Epithelial cell of proximal tubule (primary cell): ENCODE results near the gene PSMD4. TPM values are rescaled to one million over a fixed set of nuclear protein-coding genes. Genes with fewer than 3 reads are reported as not detected.
A peak's percentile ranks its signal among the peaks of the same experiment; 100 is the strongest.
"Not testable (repeated sequence)": the region's sequence is repeated elsewhere in the genome, so short reads cannot be mapped to it uniquely, and the experiment has no call there.

Source experiments
- DNase-seq: peaks from one replicate; pipeline ENCODE4 v3.0.0-alpha.2; 2011; ENCODE audit warnings: low read depth
- H3K4me3 ChIP-seq: 2 replicates; pipeline ENCODE4 v1.5.1; 2011; ENCODE audit warnings: low read depth, mild to moderate bottlenecking, low read length
- CTCF ChIP-seq: conservative IDR thresholded peaks from 2 replicates; pipeline ENCODE4 v1.5.1; 2012; ENCODE audit warnings: low read depth, mild to moderate bottlenecking, low read length
- total RNA-seq: library from RNA; depleted of rRNA; stranded (reverse); fragments of >200 nt; gene quantifications from 2 replicates; pipeline ENCODE4 v1.2.3, GENCODE V29; 2015

PSMD4 gene
- total RNA-seq, 1 donor from 2014 or later = 225 TPM

- no peak for DNase-seq
- TF ChIP-seq CTCF = no peak
- no peak overlapping the region for H3K4me3 ChIP-seq
Observed at GRCh38 chr1:151267760-151268159, 13.2 kb downstream of the PSMD4 start.

DNA sequence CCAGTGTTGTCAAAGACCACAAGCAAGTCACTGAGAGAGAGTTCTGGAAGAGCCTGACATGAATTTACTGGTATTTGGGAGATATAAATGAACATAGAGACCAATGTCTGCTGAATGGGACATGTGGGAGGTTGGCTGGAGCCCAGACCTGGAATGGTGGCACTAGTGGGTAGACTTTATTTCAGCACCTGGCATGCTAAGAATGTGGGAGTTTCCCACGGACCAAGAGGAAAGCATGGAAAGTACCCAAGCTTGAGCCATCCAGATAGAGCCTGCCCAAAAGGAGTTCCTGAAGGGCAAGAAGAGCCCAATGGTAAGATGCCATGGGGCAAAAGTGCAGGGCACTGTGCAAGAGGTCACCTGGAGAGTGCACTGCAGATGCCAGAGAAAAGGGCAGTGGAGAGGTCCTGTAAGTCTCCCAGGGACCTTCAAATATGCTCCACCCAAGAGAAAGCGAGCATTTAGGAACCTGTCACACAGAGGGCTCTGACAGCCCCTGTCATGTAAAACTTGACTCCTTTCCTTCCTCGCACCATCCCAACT is 19.5 kb downstream of the PSMD4 start:
- TF ChIP-seq CTCF = no peak
- DNase-seq = no peak

GRCh38 chr1:151275341-151275740 is 20.8 kb downstream of the PSMD4 start:
- not testable (repeated sequence) for DNase-seq, H3K4me3 ChIP-seq

More for the DNA sequence above, 19.5 kb downstream of the PSMD4 start:
- H3K4me3 ChIP-seq = no peak overlapping the region

DNA sequence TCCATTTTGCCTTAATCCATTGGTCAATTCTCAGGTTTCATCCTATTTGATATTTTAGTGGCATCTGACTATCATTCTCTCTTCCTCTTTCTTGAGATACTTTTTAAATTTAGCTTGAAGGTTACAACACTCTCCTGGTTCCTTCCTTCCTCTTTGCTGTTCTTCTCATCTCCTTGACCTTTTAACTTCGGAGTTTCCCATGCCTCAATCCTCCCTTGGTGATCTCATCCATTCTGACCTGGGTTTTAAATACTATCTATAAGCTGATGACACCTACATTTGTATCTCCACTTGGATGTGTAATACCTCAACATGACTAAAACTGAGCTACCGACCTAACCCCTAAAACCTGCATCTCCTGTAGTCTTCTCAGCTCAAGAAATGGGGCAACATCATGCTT is 22.7 kb downstream of the PSMD4 start:
- H3K4me3 ChIP-seq = no peak overlapping the region
- TF ChIP-seq CTCF = no peak

DNA sequence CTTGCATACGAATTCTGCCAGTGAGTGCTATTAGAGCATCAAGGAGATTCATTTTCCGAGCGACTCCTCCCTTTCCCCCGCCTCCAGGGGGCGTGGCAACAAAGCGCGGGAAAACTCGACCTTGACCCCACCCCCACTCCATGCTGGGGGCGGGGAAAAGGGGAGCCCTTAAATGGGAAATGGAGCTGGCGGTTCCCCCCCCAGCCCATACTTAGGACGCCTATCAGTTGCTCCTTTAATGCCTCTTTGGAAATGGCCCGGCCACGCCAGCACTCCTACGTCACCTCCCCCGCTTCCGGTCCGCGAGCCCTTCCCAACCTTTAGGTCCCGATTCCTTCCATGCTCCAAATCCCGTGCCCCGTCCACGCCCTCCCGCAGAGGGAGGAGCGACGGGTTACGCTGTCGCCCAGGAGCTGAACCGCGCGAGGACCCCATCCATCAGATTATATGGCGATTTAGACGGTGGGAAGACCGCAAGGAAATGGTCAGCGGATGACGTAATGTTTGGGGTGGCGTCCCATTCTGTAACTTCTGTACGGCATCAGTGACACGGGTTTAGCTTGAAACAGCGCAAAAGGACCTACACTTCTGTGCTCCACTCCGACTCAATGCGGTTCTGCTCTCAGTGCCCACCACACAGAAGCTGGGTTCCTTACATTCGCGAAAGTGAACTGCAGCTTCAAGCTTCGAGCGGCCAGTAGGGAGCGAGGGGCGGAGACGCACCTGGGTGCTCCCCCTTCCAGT is 26.9 kb downstream of the PSMD4 start:
- H3K4me3 ChIP-seq = peak overlapping the region; percentile 86

More for the DNA sequence above, 22.7 kb downstream of the PSMD4 start:
- DNase-seq = no peak

DNA sequence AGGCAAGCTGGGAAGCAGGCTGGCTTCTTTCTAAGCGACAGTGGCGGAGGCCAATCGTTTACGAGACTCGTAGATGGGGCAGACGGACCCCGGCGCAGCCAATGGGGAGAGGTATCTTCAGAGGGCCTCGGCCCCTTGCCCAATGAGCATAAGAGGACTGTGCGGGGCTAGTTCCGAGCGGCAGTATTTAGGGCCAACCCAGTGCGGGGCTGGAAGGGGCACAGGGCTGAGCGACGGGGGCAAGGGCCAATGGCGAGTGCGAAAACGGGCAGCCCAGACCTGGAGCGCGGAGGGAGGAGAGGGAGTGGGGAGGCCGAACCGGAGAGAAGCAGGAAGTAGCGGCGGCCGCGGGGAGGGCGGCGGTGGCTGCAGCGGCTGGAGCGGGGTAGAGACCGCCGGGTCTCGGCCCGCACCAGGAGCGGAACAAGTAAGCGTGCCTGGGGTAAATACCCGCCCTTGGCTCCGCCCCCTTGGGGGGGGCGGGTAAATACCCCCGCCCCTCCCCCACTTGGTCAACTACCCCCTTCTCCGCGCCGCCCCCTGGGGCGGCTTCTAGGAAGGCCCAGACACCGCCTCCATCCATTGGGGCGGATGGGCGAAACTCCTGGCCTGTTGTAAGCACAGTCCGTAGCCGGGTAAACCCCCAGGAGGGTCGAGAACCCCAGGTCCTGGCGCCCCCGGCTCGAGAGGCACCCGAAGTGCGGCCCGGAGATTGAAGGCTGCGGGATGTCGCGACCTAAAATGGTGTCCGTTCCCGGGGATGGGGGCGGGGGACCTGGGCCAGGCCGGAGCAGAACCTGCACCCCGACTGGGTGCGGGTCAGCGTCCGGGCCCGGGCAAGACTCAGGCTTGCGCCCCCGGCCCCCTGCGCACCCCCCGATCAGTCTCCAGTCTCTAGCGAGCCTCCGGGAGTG is 27.7 kb downstream of the PSMD4 start, which contains the start of gene ZNF687:
Gene ZNF687 (plus strand): TSS at position 331 of the 914 bp plus-strand sequence. CDS start 3,993 bp downstream, outside the sequence.
- H3K4me3 ChIP-seq = peak within 1 kb of the TSS; percentile 86
- peak; percentile 97 for DNase-seq
- TF ChIP-seq CTCF = no peak

More for the DNA sequence above, 26.9 kb downstream of the PSMD4 start:
- peak; percentile 79 for DNase-seq
- peak; percentile 20 for TF ChIP-seq CTCF
